ENCODE data around the gene SCGB1D1. TPM values are rescaled to one million over a fixed set of nuclear protein-coding genes. Genes with fewer than 3 reads are reported as not detected.

SCGB1D1 gene
- not detected in 5 replicates for total RNA-seq (2022; extraction: Qiagen RNA extraction; ENCODE audit: low read depth)

GRCh38 chr11:62190011-62190410 lies at the start of gene SCGB1D1:
TSS of gene SCGB1D1 (plus strand) at chr11:62190216. CDS start at chr11:62190285, 69 bp downstream.

GRCh38 chr11:62242021-62242420 lies 52.0 kb downstream of the SCGB1D1 start, which contains the start of gene SCGB1D2:
TSS of gene SCGB1D2 (plus strand) at chr11:62242239. CDS start at chr11:62242308, 69 bp downstream.

Other genes starting within 250 kb of the SCGB1D1 start
- gene BEST1, start 239.9 kb upstream of the SCGB1D1 start, total RNA-seq (2022; extraction: Qiagen RNA extraction; ENCODE audit: low read depth), result 2.1 to 8.7 TPM (median 5.1 TPM) in 5 replicates
- 9,185 to 18,649 TPM (median 17,524 TPM) in 5 replicates for gene FTH1, start 222.6 kb upstream of the SCGB1D1 start, total RNA-seq (2022; extraction: Qiagen RNA extraction; ENCODE audit: low read depth)
- 48.8 to 59.2 TPM (median 57.7 TPM) in 5 replicates for gene INCENP, start 66.2 kb upstream of the SCGB1D1 start, total RNA-seq (2022; extraction: Qiagen RNA extraction; ENCODE audit: low read depth)
- not detected in 5 replicates for gene SCGB2A1, start 18.5 kb downstream of the SCGB1D1 start, total RNA-seq (2022; extraction: Qiagen RNA extraction; ENCODE audit: low read depth)
- not detected in 5 replicates for gene SCGB1D2, start 52.0 kb downstream of the SCGB1D1 start, total RNA-seq (2022; extraction: Qiagen RNA extraction; ENCODE audit: low read depth)
- gene SCGB2A2, start 79.9 kb downstream of the SCGB1D1 start, total RNA-seq (2022; extraction: Qiagen RNA extraction; ENCODE audit: low read depth), result not detected in 5 replicates
- not detected in 5 replicates for gene SCGB1D4, start 108.9 kb downstream of the SCGB1D1 start, total RNA-seq (2022; extraction: Qiagen RNA extraction; ENCODE audit: low read depth)
- 10.1 to 16.0 TPM (median 12.6 TPM) in 5 replicates for gene ASRGL1, start 147.2 kb downstream of the SCGB1D1 start, total RNA-seq (2022; extraction: Qiagen RNA extraction; ENCODE audit: low read depth)
- gene SCGB1A1, start 228.8 kb downstream of the SCGB1D1 start, total RNA-seq (2022; extraction: Qiagen RNA extraction; ENCODE audit: low read depth), result not detected in 5 replicates

Data from A549 treated with CpdA at 1 μM for 4 hours (cell line).